ENCODE measurements around the gene ARHGAP33.

ARHGAP33 gene

GRCh38 chr19:35734889-35735288, 40.5 kb upstream of the ARHGAP33 start:
- H3K4me1 ChIP-seq (ENCODE audit: control extremely low read depth in 1 of 4, control insufficient read depth in 4 of 4, insufficient read depth in 4 of 4, low read length in 3 of 4) = peaks cover 0 to 4% (median 3%) of the 10 kb centered on the region in 4 experiments
- DNase-seq = no peak
- ChIA-PET POLR2A (interaction anchor here (0.5 kb wide), 1 partner anchor 16 kb away, joined by 4 read pairs; no protein-coding TSS in a partner anchor), CTCF (interaction anchor here (0.9 kb wide), 1 partner anchor 11 kb away, joined by 3 read pairs; no protein-coding TSS in a partner anchor)
- H3K4me3 ChIP-seq (ENCODE audit: control insufficient read depth in 1 of 7, extremely low read depth in 1 of 7, insufficient read depth in 4 of 7, low read depth in 2 of 7, low read length in 6 of 7) = no peak overlapping the region
- H3K27ac ChIP-seq (ENCODE audit: insufficient read depth in 1 of 2, low read depth in 1 of 2, low read length in 2 of 2, poor library complexity in 1 of 2, severe bottlenecking in 2 of 2) = no peak overlapping the region
- H3K36me3 ChIP-seq (ENCODE audit: control insufficient read depth in 4 of 4, insufficient read depth in 4 of 4, low read length in 3 of 4) = peaks cover 10 to 89% (median 71%) of the 10 kb centered on the region in 4 experiments
- no peaks in the 10 kb centered on the region for H3K9me3 ChIP-seq (ENCODE audit: control extremely low read depth in 1 of 5, control insufficient read depth in 4 of 5, insufficient read depth in 2 of 5, low read depth in 1 of 5, low read length in 4 of 5)
- no peaks in the 10 kb centered on the region for H3K27me3 ChIP-seq (replicated peaks in 2 of 5; ENCODE audit: control insufficient read depth in 4 of 5, insufficient read depth in 5 of 5, low read length in 4 of 5)
- WGBS (ENCODE audit: insufficient coverage) = 97% methylated on average over 4 of the region's 5 CpGs

GRCh38 chr19:35736913-35737886, 38.2 kb upstream of the ARHGAP33 start:
- peaks cover 7 to 67% (median 51%) of the 10 kb centered on the region in 4 experiments for H3K36me3 ChIP-seq (ENCODE audit: control insufficient read depth in 4 of 4, insufficient read depth in 4 of 4, low read length in 3 of 4)

GRCh38 chr19:35738021-35738886, 37.1 kb upstream of the ARHGAP33 start:
- Histone ChIP-seq H3K9me3 (ENCODE audit: control extremely low read depth in 1 of 5, control insufficient read depth in 4 of 5, insufficient read depth in 2 of 5, low read depth in 1 of 5, low read length in 4 of 5) (no peaks in the 10 kb centered on the region), H3K4me1 (ENCODE audit: control extremely low read depth in 1 of 4, control insufficient read depth in 4 of 4, insufficient read depth in 4 of 4, low read length in 3 of 4) (peaks cover 4 to 36% (median 32%) of the 10 kb centered on the region in 4 experiments), H3K36me3 (ENCODE audit: control insufficient read depth in 4 of 4, insufficient read depth in 4 of 4, low read length in 3 of 4) (peaks cover 7 to 59% (median 45%) of the 10 kb centered on the region in 4 experiments), H3K27me3 (replicated peaks in 2 of 5; ENCODE audit: control insufficient read depth in 4 of 5, insufficient read depth in 5 of 5, low read length in 4 of 5) (no peaks in the 10 kb centered on the region), H3K4me3 (ENCODE audit: control insufficient read depth in 1 of 7, extremely low read depth in 1 of 7, insufficient read depth in 4 of 7, low read depth in 2 of 7, low read length in 6 of 7) (no peak overlapping the region), H3K27ac (ENCODE audit: insufficient read depth in 1 of 2, low read depth in 1 of 2, low read length in 2 of 2, poor library complexity in 1 of 2, severe bottlenecking in 2 of 2) (no peak overlapping the region)
- POLR2A ChIA-PET = no interaction called here
- 93% methylated on average over 31 of the region's 37 CpGs for WGBS (ENCODE audit: insufficient coverage)
- CTCF ChIA-PET = interaction anchor here (0.9 to 1.3 kb wide), 4 partner anchors 10 to 44 kb away, joined by 3 to 5 read pairs (median 4); no protein-coding TSS in a partner anchor
- DNase-seq = no peak

More at GRCh38 chr19:35736913-35737886, 38.2 kb upstream of the ARHGAP33 start:
- 98% methylated on average over 9 of the region's 22 CpGs for WGBS (ENCODE audit: insufficient coverage)
- Histone ChIP-seq H3K4me1 (ENCODE audit: control extremely low read depth in 1 of 4, control insufficient read depth in 4 of 4, insufficient read depth in 4 of 4, low read length in 3 of 4) (peaks cover 4 to 26% (median 22%) of the 10 kb centered on the region in 4 experiments), H3K9me3 (ENCODE audit: control extremely low read depth in 1 of 5, control insufficient read depth in 4 of 5, insufficient read depth in 2 of 5, low read depth in 1 of 5, low read length in 4 of 5) (no peaks in the 10 kb centered on the region), H3K4me3 (ENCODE audit: control insufficient read depth in 1 of 7, extremely low read depth in 1 of 7, insufficient read depth in 4 of 7, low read depth in 2 of 7, low read length in 6 of 7) (no peak overlapping the region), H3K27ac (ENCODE audit: insufficient read depth in 1 of 2, low read depth in 1 of 2, low read length in 2 of 2, poor library complexity in 1 of 2, severe bottlenecking in 2 of 2) (no peak overlapping the region), H3K27me3 (replicated peaks in 2 of 5; ENCODE audit: control insufficient read depth in 4 of 5, insufficient read depth in 5 of 5, low read length in 4 of 5) (no peaks in the 10 kb centered on the region)
- no peak for DNase-seq
- ChIA-PET POLR2A (interaction anchor here (0.6 kb wide), 1 partner anchor 12 kb away, joined by 4 read pairs; no protein-coding TSS in a partner anchor), CTCF (interaction anchor here (0.9 to 1.3 kb wide), 4 partner anchors 9 to 43 kb away, joined by 3 to 5 read pairs (median 4); no protein-coding TSS in a partner anchor)

GRCh38 chr19:35738887-35739229, 36.5 kb upstream of the ARHGAP33 start:
- Histone ChIP-seq H3K36me3 (ENCODE audit: control insufficient read depth in 4 of 4, insufficient read depth in 4 of 4, low read length in 3 of 4) (peaks cover 7 to 53% (median 39%) of the 10 kb centered on the region in 4 experiments), H3K4me3 (ENCODE audit: control insufficient read depth in 1 of 7, extremely low read depth in 1 of 7, insufficient read depth in 4 of 7, low read depth in 2 of 7, low read length in 6 of 7) (no peak overlapping the region), H3K27me3 (replicated peaks in 2 of 5; ENCODE audit: control insufficient read depth in 4 of 5, insufficient read depth in 5 of 5, low read length in 4 of 5) (no peaks in the 10 kb centered on the region), H3K4me1 (ENCODE audit: control extremely low read depth in 1 of 4, control insufficient read depth in 4 of 4, insufficient read depth in 4 of 4, low read length in 3 of 4) (peaks cover 4 to 40% (median 36%) of the 10 kb centered on the region in 4 experiments), H3K9me3 (ENCODE audit: control extremely low read depth in 1 of 5, control insufficient read depth in 4 of 5, insufficient read depth in 2 of 5, low read depth in 1 of 5, low read length in 4 of 5) (no peaks in the 10 kb centered on the region), H3K27ac (ENCODE audit: insufficient read depth in 1 of 2, low read depth in 1 of 2, low read length in 2 of 2, poor library complexity in 1 of 2, severe bottlenecking in 2 of 2) (no peak overlapping the region)
- DNase-seq = no peak
- ChIA-PET CTCF (no interaction called here), POLR2A (no interaction called here)
- 80% methylated on average over 1 of the region's 2 CpGs for WGBS (ENCODE audit: insufficient coverage)

GRCh38 chr19:35739275-35740107, 35.9 kb upstream of the ARHGAP33 start:
- peaks cover 6 to 46% (median 42%) of the 10 kb centered on the region in 4 experiments for H3K4me1 ChIP-seq (ENCODE audit: control extremely low read depth in 1 of 4, control insufficient read depth in 4 of 4, insufficient read depth in 4 of 4, low read length in 3 of 4)
- H3K27ac ChIP-seq (ENCODE audit: insufficient read depth in 1 of 2, low read depth in 1 of 2, low read length in 2 of 2, poor library complexity in 1 of 2, severe bottlenecking in 2 of 2) = peak overlapping the region in 1 of 2 experiments; percentile 54
- 94% methylated on average over 23 of the region's 29 CpGs for WGBS (ENCODE audit: insufficient coverage)
- peaks cover 4 to 47% (median 33%) of the 10 kb centered on the region in 4 experiments for H3K36me3 ChIP-seq (ENCODE audit: control insufficient read depth in 4 of 4, insufficient read depth in 4 of 4, low read length in 3 of 4)
- no peaks in the 10 kb centered on the region for H3K27me3 ChIP-seq (replicated peaks in 2 of 5; ENCODE audit: control insufficient read depth in 4 of 5, insufficient read depth in 5 of 5, low read length in 4 of 5)
- no peak for DNase-seq
- ChIA-PET POLR2A (interaction anchor here (0.6 kb wide), 1 partner anchor 8 kb away, joined by 3 read pairs; no protein-coding TSS in a partner anchor), CTCF (interaction anchor here (1.0 to 1.3 kb wide), 3 partner anchors 16 to 36 kb away, joined by 3 read pairs; no protein-coding TSS in a partner anchor)
- H3K9me3 ChIP-seq (ENCODE audit: control extremely low read depth in 1 of 5, control insufficient read depth in 4 of 5, insufficient read depth in 2 of 5, low read depth in 1 of 5, low read length in 4 of 5) = no peaks in the 10 kb centered on the region
- peak overlapping the region in 6 of 7 experiments; percentile 55 to 90 (median 76) for H3K4me3 ChIP-seq (ENCODE audit: control insufficient read depth in 1 of 7, extremely low read depth in 1 of 7, insufficient read depth in 4 of 7, low read depth in 2 of 7, low read length in 6 of 7)

GRCh38 chr19:35740108-35740422, 35.3 kb upstream of the ARHGAP33 start:
- ChIA-PET CTCF (interaction anchor here (0.9 to 1.3 kb wide), 4 partner anchors 16 to 48 kb away, joined by 3 read pairs; no protein-coding TSS in a partner anchor), POLR2A (no interaction called here)
- Histone ChIP-seq H3K36me3 (ENCODE audit: control insufficient read depth in 4 of 4, insufficient read depth in 4 of 4, low read length in 3 of 4) (peaks cover 4 to 41% (median 28%) of the 10 kb centered on the region in 4 experiments), H3K27ac (ENCODE audit: insufficient read depth in 1 of 2, low read depth in 1 of 2, low read length in 2 of 2, poor library complexity in 1 of 2, severe bottlenecking in 2 of 2) (peak overlapping the region in 1 of 2 experiments; percentile 54), H3K4me1 (ENCODE audit: control extremely low read depth in 1 of 4, control insufficient read depth in 4 of 4, insufficient read depth in 4 of 4, low read length in 3 of 4) (peaks cover 6 to 49% (median 45%) of the 10 kb centered on the region in 4 experiments), H3K9me3 (ENCODE audit: control extremely low read depth in 1 of 5, control insufficient read depth in 4 of 5, insufficient read depth in 2 of 5, low read depth in 1 of 5, low read length in 4 of 5) (no peaks in the 10 kb centered on the region), H3K4me3 (ENCODE audit: control insufficient read depth in 1 of 7, extremely low read depth in 1 of 7, insufficient read depth in 4 of 7, low read depth in 2 of 7, low read length in 6 of 7) (peak overlapping the region; percentile 55 to 90 (median 73)), H3K27me3 (replicated peaks in 2 of 5; ENCODE audit: control insufficient read depth in 4 of 5, insufficient read depth in 5 of 5, low read length in 4 of 5) (no peaks in the 10 kb centered on the region)
- 10% methylated on average over 8 of the region's 16 CpGs for WGBS (ENCODE audit: insufficient coverage)
- DNase-seq = no peak
